OCI-M2 (cell line): ENCODE data around the gene SRSF10.
"Not testable (repeated sequence)": the region's sequence is repeated elsewhere in the genome, so short reads cannot be mapped to it uniquely, and the experiment has no call there.

Experiments used
- DNase-seq: peaks from one replicate; lab custom pipeline; 2025; ENCODE audit not compliant: unreplicated experiment; lab: John Stamatoyannopoulos, UW

Gene SRSF10

DNA sequence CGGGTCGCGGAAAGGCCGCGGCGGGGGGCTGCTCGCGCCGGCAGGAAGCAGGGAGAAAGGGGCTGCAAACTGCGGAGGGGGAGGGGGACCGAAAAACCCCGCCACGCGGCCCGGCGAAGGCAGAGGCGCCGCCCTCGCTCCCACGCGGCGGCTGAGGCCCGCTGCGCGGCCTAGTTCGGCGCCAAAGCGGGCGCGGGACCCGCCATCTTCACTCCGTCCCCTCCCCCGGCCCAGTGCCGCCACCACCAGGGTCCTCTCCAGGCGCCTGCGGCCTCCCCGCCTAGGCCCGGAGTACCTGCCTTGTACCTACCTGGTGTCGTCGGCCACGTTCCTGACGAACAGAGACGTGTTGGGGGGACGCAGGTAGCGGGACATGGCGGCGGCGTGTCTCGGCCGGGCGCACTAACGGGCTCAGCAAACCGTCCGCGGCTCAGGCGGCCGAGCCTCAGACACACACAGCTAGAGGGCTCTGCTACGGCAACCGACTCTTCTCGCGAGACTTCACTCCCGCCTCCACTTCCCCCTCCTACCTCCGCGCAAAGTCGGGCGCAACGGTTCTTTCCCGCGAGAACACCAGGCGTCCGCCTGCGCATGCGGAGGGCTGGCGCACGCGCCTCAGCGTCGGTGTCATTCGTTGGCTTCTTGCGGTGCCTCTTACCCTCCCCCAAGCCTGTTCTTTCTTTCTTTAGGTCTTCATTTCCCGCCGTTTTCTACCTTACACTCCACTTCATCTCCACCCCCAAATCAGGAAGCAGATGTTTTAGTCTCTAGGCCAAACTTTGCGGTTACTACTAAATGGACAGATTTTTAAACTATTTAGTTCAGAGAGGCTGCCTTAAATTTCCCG lies at the start of gene SRSF10:
TSS of gene SRSF10 (minus strand) at position 447 of the 847 bp plus-strand sequence. CDS start at position 375, 72 bp downstream.
- peak; percentile 79 for DNase-seq

DNA sequence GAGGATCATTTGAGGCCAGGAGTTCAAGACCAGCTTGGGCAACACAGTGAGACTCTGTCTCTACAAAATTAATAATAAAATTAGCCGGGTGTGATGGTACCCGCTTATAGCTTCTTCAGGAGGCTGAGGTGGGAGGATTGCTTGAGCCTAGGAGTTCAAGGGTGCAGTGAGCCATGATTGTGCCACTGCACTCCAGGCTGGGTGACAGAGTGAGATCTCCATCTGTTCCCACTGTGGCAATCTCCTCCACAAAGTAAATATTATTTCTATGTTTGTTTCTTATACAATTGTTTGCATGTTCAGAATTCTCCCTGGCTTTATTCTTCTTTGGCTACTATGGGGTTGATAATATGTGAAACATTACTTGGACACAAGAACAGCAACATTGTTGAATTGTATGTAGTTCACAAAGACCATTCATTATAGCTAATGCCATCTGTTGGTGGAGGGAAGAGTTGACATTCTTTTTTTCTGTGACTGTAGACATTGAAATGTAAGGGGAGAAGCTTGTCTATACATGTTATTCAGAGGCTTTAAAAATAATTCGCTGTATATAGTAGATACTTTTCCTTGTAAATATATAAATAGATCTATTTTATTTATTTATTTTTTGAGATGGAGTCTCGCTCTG lies 47.8 kb upstream of the SRSF10 start:
- no peak for DNase-seq

GRCh38 chr1:24022581-24023361 lies 42.6 kb upstream of the SRSF10 start:
- no peak for DNase-seq

- DNase-seq, result no peak
Measured at GRCh38 chr1:24021403-24022266, 41.5 kb upstream of the SRSF10 start.

- DNase-seq, result no peak
Measured at GRCh38 chr1:24020470-24020869, 40.3 kb upstream of the SRSF10 start.

GRCh38 chr1:24020025-24020424 lies 39.9 kb upstream of the SRSF10 start:
- no peak for DNase-seq

GRCh38 chr1:24018611-24019580 lies 38.8 kb upstream of the SRSF10 start:
- DNase-seq, result no peak

- no peak for DNase-seq
Measured at GRCh38 chr1:24015221-24016210, 35.4 kb upstream of the SRSF10 start.

- DNase-seq, result not testable (repeated sequence)
Measured at GRCh38 chr1:24012878-24013277, 32.8 kb upstream of the SRSF10 start.

DNA sequence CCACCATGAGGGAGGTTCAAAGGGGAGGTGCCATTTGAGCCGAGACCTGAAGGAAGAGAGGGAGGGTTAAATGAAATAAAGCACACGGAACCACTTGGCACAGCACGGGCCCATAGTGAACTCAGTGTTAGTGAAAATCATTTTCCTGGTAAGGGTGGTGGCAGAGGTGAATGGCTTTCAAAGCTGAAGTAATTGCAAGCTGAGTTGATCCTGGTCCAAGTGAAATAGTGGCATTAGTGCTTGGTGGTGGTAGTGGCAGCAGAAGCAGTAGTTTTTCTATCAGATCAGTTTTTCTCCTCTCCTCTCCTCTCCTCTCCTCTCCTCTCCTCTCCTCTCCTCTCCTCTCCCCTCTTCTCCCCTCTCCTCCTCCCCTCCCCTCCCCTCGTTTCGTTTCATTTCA lies 30.5 kb upstream of the SRSF10 start:
- DNase-seq, result no peak

- no peak for DNase-seq
Measured at GRCh38 chr1:24009406-24009805, 29.3 kb upstream of the SRSF10 start.

- not testable (repeated sequence) for DNase-seq
Measured at GRCh38 chr1:24008574-24009184, 28.6 kb upstream of the SRSF10 start.

GRCh38 chr1:24007079-24007478 lies 27.0 kb upstream of the SRSF10 start:
- DNase-seq, result no peak

DNA sequence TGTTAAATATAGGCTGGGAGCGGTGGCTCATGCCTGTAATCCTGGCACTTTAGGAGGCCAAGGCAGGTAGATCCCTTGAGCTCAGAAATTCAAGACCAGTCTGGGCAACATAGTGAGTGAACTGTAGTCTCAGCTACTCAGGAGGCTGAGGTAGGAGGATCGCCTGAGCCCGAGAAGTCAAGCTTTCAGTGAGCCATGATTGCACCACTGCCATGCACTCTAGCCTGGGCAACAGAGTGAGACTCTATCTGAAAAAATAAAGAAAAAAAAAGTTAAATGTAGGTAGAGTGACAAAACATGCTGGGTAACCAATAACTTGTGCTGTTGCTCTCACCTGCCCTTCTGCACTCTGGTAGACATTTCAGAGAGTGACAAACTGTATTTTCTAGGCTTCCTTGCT lies 25.0 kb upstream of the SRSF10 start:
- no peak for DNase-seq

GRCh38 chr1:24004132-24004531 lies 24.0 kb upstream of the SRSF10 start:
- no peak for DNase-seq

- DNase-seq, result no peak
Measured at GRCh38 chr1:24003331-24003972, 23.3 kb upstream of the SRSF10 start.

- no peak for DNase-seq
Measured at GRCh38 chr1:24002695-24003094, 22.6 kb upstream of the SRSF10 start.
